Measurements from ENCODE around the gene CDH9. TPM values are rescaled to one million over a fixed set of nuclear protein-coding genes. Genes with fewer than 3 reads are reported as not detected.

The CDH9 gene
- total RNA-seq, 4 donors from 2014 or later: not detected

DNA sequence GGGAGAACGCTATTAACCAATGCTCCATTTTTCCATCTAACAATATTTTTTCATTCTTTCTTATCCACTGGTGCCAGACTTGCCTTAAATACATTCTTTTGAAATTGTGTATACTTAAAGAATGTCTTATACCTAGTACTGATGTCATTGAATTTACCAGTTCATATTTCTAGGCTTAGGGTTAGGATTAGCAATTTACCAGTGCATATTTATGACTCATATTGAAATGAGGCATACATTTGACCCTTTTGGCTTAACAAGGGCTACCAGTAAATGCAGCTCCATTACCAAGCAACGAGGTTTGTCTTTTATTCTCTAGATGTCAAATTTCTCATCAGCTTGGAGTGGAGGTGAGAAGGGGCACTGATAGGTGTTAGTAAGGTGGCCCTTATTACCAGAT, 89.5 kb downstream of the CDH9 start:
- ATAC-seq: no peak

DNA sequence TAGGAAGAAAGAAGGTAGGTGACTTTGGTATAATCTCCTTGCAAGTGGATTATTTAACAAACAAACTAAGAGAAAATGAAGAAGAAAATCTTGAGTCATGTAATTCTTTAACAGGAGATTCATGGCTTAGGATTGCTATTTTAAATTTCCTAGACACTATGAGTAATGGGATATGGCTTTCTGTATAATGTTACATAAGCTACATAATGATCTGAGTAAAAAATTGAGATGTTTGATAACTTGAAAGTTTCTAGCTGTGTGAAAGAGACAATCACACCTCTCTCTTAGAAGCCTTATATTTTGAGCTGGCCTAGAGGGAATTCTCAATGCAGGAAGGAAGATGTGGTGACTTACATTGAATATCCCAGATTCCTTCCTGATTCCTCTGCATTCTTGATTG, 92.5 kb downstream of the CDH9 start:
- H3K9me3 ChIP-seq: no peaks in the 10 kb centered on the region
- no peak overlapping the region for H3K4me3 ChIP-seq
- intact Hi-C loops (cut with DNase I; ENCODE audit: low total_unique reads): no loop called here
- no peaks in the 10 kb centered on the region for H3K27me3 ChIP-seq
- no peaks in the 10 kb centered on the region for H3K4me1 ChIP-seq
- in situ Hi-C loops (cut with MboI; ENCODE audit: low sequenced_read_pairs in 4 of 4): no loop called here
- DNase-seq: no peak
- no peak for TF ChIP-seq POLR2A (IDR thresholded peaks at IDR 0.05)
- TF ChIP-seq, protein P1, sequence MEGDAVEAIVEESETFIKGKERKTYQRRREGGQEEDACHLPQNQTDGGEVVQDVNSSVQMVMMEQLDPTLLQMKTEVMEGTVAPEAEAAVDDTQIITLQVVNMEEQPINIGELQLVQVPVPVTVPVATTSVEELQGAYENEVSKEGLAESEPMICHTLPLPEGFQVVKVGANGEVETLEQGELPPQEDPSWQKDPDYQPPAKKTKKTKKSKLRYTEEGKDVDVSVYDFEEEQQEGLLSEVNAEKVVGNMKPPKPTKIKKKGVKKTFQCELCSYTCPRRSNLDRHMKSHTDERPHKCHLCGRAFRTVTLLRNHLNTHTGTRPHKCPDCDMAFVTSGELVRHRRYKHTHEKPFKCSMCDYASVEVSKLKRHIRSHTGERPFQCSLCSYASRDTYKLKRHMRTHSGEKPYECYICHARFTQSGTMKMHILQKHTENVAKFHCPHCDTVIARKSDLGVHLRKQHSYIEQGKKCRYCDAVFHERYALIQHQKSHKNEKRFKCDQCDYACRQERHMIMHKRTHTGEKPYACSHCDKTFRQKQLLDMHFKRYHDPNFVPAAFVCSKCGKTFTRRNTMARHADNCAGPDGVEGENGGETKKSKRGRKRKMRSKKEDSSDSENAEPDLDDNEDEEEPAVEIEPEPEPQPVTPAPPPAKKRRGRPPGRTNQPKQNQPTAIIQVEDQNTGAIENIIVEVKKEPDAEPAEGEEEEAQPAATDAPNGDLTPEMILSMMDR (IDR thresholded peaks at IDR 0.05 in 4 of 5, conservative IDR thresholded peaks at IDR 0.05 in 1 of 5): no peak
- H3K27ac ChIP-seq: no peak overlapping the region
- ATAC-seq: no peak
- no peaks in the 10 kb centered on the region for H3K36me3 ChIP-seq

More for the DNA sequence above, 89.5 kb downstream of the CDH9 start:
- Histone ChIP-seq H3K4me3 (no peak overlapping the region), H3K27ac (no peak overlapping the region), H3K4me1 (no peaks in the 10 kb centered on the region), H3K9me3 (no peaks in the 10 kb centered on the region), H3K27me3 (no peaks in the 10 kb centered on the region), H3K36me3 (no peaks in the 10 kb centered on the region)
- no peak for DNase-seq
- TF ChIP-seq POLR2A (IDR thresholded peaks at IDR 0.05): no peak
- TF ChIP-seq, protein P1 (IDR thresholded peaks at IDR 0.05 in 4 of 5, conservative IDR thresholded peaks at IDR 0.05 in 1 of 5): no peak
- intact Hi-C loops (cut with DNase I; ENCODE audit: low total_unique reads): no loop called here
- in situ Hi-C loops (cut with MboI; ENCODE audit: low sequenced_read_pairs in 4 of 4): no loop called here

DNA sequence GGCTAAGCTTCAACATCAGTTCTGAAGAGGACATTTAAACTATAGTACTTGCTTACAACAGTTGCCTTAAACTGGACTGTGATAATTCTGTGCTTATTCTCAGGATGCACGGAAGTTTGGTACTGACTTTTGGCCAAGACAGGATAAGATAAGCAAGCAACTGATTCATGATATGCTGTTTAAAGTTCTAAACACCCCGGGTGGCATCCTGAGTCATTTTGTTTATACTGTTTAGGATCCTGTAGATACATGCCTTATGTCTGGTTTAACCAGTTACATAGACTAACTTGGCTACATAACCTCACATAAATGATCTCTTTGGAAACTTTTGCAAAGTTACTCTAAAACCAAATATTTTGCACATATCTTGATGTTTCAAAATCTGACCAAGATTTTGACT, 95.9 kb downstream of the CDH9 start:
- in situ Hi-C loops (cut with MboI; ENCODE audit: low sequenced_read_pairs in 4 of 4) (no loop called here), intact Hi-C loops (cut with DNase I; ENCODE audit: low total_unique reads) (no loop called here)
- no peak for DNase-seq
- TF ChIP-seq, protein P1 (IDR thresholded peaks at IDR 0.05 in 4 of 5, conservative IDR thresholded peaks at IDR 0.05 in 1 of 5): no peak
- no peak for TF ChIP-seq POLR2A (IDR thresholded peaks at IDR 0.05)
- Histone ChIP-seq H3K4me3 (no peak overlapping the region), H3K4me1 (no peaks in the 10 kb centered on the region), H3K27me3 (no peaks in the 10 kb centered on the region), H3K27ac (no peak overlapping the region), H3K9me3 (no peaks in the 10 kb centered on the region), H3K36me3 (no peaks in the 10 kb centered on the region)
- ATAC-seq: no peak

DNA sequence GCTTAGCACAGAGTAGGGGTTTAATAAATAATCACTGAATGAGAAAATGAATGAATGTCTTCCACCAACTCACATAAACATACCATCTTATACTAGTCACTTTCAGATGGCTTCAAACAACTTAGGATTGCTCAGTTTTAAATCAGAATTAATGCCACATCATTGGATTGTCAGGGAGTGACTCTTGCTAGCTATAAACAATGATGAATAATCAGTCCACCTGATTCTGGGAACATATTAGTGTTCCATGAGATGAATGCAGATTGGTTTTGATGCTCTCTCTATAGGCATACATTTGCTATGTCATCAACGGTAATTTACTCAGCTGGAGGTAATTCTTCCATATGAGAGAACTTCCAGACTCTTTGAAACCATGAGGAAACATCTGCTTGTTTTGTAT, 97.4 kb downstream of the CDH9 start:
- Histone ChIP-seq H3K27me3 (no peaks in the 10 kb centered on the region), H3K27ac (no peak overlapping the region), H3K4me3 (no peak overlapping the region), H3K36me3 (no peaks in the 10 kb centered on the region), H3K9me3 (no peaks in the 10 kb centered on the region), H3K4me1 (no peaks in the 10 kb centered on the region)
- no peak for DNase-seq
- no peak for ATAC-seq
- intact Hi-C loops (cut with DNase I; ENCODE audit: low total_unique reads): no loop called here
- in situ Hi-C loops (cut with MboI; ENCODE audit: low sequenced_read_pairs in 4 of 4): no loop called here
- TF ChIP-seq POLR2A (IDR thresholded peaks at IDR 0.05): no peak
- TF ChIP-seq, protein P1 (IDR thresholded peaks at IDR 0.05 in 4 of 5, conservative IDR thresholded peaks at IDR 0.05 in 1 of 5): no peak

DNA sequence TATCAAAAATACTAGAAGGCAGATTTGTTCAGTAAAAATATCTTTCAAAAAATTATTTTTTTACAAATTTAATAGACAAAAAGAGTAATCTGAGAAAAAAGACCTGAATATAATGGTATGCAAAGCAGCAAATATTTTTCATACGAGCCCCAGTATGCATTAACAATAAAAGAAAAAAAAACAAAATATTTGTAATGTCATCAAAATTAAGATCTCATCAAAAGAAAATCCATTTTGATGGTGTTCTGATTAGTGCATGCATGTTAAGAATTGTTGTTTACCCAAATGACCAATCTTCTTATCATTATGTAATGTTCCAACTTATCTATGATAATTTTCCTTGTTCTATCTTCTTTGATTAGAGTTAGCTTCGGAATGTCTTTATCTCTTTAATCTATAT, 106.1 kb downstream of the CDH9 start:
- Histone ChIP-seq H3K4me1 (no peaks in the 10 kb centered on the region), H3K27ac (no peak overlapping the region), H3K36me3 (no peaks in the 10 kb centered on the region), H3K27me3 (no peaks in the 10 kb centered on the region), H3K9me3 (no peaks in the 10 kb centered on the region), H3K4me3 (no peak overlapping the region)
- intact Hi-C loops (cut with DNase I; ENCODE audit: low total_unique reads): no loop called here
- in situ Hi-C loops (cut with MboI; ENCODE audit: low sequenced_read_pairs in 4 of 4): no loop called here
- DNase-seq (no peak), ATAC-seq (no peak)
- TF ChIP-seq, protein P1 (IDR thresholded peaks at IDR 0.05 in 4 of 5, conservative IDR thresholded peaks at IDR 0.05 in 1 of 5): no peak
- TF ChIP-seq POLR2A (IDR thresholded peaks at IDR 0.05): no peak
